Activated B cell treated with CpG ODN at 0.5 μM for 24 hours (primary cell): ENCODE measurements around the gene CNEP1R1. TPM values are rescaled to one million over a fixed set of nuclear protein-coding genes. Genes with fewer than 3 reads are reported as not detected.
"Not testable (repeated sequence)": the region's sequence is repeated elsewhere in the genome, so short reads cannot be mapped to it uniquely, and the experiment has no call there.

Experiments used
- ATAC-seq: fragments of 200-7000 bp; cut with Tn5 transposase; one replicate; pipeline ENCODE4 v1.10.0; 2021; ENCODE audit warnings: low read depth, mild to moderate bottlenecking, moderate library complexity
- CTCF ChIA-PET: fragments of 350-600 bp; sonication (Branson Sonifier 250); formaldehyde crosslinking; loops from one replicate; lab custom pipeline; 2021; ENCODE audit warnings: antibody characterized with exemption; lab: Charles Lee
- POLR2A ChIA-PET: fragments of 350-600 bp; sonication (Branson Sonifier 250); formaldehyde crosslinking; loops from one replicate; lab custom pipeline; 2021; ENCODE audit warnings: antibody characterized with exemption; lab: Charles Lee
- DNase-seq: peaks from one replicate; pipeline ENCODE4 v3.0.0; 2022
- H3K27ac Mint-ChIP-seq: one replicate; pipeline ENCODE4 v1.8.0; 2020; ENCODE audit warnings: mixed read lengths
- H3K27me3 Mint-ChIP-seq: one replicate; pipeline ENCODE4 v1.8.0; 2021; ENCODE audit warnings: mixed read lengths
- H3K36me3 Mint-ChIP-seq: one replicate; pipeline ENCODE4 v1.8.0; 2021; ENCODE audit warnings: low read depth, mixed read lengths
- H3K4me1 Mint-ChIP-seq: one replicate; pipeline ENCODE4 v1.8.0; 2021; ENCODE audit warnings: mixed read lengths
- H3K4me3 Mint-ChIP-seq: one replicate; pipeline ENCODE4 v1.8.0; 2020; ENCODE audit warnings: mild to moderate bottlenecking, mixed read lengths
- H3K9me3 Mint-ChIP-seq: one replicate; pipeline ENCODE4 v1.8.0; 2020; ENCODE audit warnings: mixed read lengths
- intact Hi-C: fragments of 100-400 bp; cut with micrococcal nuclease; formaldehyde crosslinking; loops from one replicate; pipeline ENCODE4 v1.15.1; 2024
- total RNA-seq: library from RNA; stranded (reverse); gene quantifications from 2 replicates; pipeline ENCODE4 v1.2.3, GENCODE V29; 2022
- TF ChIP-seq, protein P1 (sequence below): fragments of 200-600 bp; IDR thresholded peaks from one replicate; pipeline ENCODE4 v1.8.0; 2022; ENCODE audit warnings: antibody characterized with exemption, mild to moderate bottlenecking

Gene CNEP1R1
- total RNA-seq, 1 donor from 2014 or later: 31.0 TPM

- Mint-ChIP-seq H3K4me3 (no peak overlapping the region), H3K27ac (no peak overlapping the region)
Observed at GRCh38 chr16:50012182-50012581, 12.8 kb upstream of the CNEP1R1 start.

DNA sequence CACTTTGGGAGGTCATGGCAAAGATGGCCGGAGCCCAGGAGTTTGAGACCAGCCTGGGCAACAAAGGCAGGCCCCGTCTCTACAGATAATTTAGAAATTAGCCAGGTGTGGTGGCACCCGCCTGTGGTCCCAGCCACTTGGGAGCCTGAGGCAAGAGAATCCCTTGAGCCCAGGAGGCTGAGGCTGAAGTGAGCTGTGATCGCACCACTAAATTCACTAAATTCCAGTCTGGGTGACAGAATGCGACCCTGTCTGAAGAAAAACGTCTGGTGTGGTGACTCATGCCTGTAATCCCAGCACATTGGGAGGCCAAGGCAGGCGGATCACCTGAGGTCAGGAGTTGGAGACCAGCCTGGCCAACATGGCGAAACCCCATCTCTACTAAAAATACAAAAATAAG is 10.8 kb upstream of the CNEP1R1 start:
- CTCF ChIA-PET, H3K4me1 Mint-ChIP-seq, ATAC-seq: not testable (repeated sequence)

More at GRCh38 chr16:50012182-50012581, 12.8 kb upstream of the CNEP1R1 start:
- TF ChIP-seq, protein P1, sequence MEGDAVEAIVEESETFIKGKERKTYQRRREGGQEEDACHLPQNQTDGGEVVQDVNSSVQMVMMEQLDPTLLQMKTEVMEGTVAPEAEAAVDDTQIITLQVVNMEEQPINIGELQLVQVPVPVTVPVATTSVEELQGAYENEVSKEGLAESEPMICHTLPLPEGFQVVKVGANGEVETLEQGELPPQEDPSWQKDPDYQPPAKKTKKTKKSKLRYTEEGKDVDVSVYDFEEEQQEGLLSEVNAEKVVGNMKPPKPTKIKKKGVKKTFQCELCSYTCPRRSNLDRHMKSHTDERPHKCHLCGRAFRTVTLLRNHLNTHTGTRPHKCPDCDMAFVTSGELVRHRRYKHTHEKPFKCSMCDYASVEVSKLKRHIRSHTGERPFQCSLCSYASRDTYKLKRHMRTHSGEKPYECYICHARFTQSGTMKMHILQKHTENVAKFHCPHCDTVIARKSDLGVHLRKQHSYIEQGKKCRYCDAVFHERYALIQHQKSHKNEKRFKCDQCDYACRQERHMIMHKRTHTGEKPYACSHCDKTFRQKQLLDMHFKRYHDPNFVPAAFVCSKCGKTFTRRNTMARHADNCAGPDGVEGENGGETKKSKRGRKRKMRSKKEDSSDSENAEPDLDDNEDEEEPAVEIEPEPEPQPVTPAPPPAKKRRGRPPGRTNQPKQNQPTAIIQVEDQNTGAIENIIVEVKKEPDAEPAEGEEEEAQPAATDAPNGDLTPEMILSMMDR: no peak
- peaks cover 6% of the 10 kb centered on the region for H3K27me3 Mint-ChIP-seq
- ChIA-PET POLR2A (no interaction called here), CTCF (no interaction called here)
- H3K9me3 Mint-ChIP-seq: peaks cover 5% of the 10 kb centered on the region
- H3K4me1 Mint-ChIP-seq: no peaks in the 10 kb centered on the region
- intact Hi-C loops: no loop called here
- ATAC-seq (no peak), DNase-seq (no peak)
- H3K36me3 Mint-ChIP-seq: no peaks in the 10 kb centered on the region

GRCh38 chr16:50015631-50016030 is 9.4 kb upstream of the CNEP1R1 start:
- no peak overlapping the region for H3K4me3 Mint-ChIP-seq
- no peak for ATAC-seq
- H3K9me3 Mint-ChIP-seq: no peaks in the 10 kb centered on the region
- intact Hi-C loops: no loop called here
- DNase-seq: no peak
- H3K36me3 Mint-ChIP-seq: no peaks in the 10 kb centered on the region
- no peak overlapping the region for H3K27ac Mint-ChIP-seq
- ChIA-PET POLR2A (no interaction called here), CTCF (no interaction called here)
- no peaks in the 10 kb centered on the region for H3K4me1 Mint-ChIP-seq
- H3K27me3 Mint-ChIP-seq: peaks cover 4% of the 10 kb centered on the region
- TF ChIP-seq, protein P1: no peak

More for the DNA sequence above, 10.8 kb upstream of the CNEP1R1 start:
- H3K27ac Mint-ChIP-seq, POLR2A ChIA-PET, H3K36me3 Mint-ChIP-seq, H3K27me3 Mint-ChIP-seq, H3K4me3 Mint-ChIP-seq, DNase-seq, H3K9me3 Mint-ChIP-seq, intact Hi-C loops: not testable (repeated sequence)

DNA sequence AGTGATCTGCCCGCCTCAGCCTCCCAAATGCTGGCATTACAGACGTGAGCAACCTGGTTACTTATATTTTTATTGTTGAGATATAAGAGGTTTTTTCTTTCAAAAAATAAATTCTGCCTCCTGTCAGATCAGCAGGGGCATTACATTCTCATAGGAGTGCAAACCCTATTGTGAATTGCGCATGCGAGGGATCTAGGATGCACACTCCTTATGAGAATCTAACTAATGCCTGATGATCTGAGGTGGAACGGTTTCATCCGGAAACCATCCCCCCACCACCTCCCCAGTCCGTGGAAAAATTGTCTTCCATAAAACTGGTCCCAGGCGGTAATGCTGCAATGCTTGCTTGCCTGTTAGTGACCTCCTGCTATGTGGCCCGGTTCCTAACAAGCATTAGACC is 7.5 kb upstream of the CNEP1R1 start:
- no peak overlapping the region for H3K27ac Mint-ChIP-seq
- CTCF ChIA-PET: no interaction called here

DNA sequence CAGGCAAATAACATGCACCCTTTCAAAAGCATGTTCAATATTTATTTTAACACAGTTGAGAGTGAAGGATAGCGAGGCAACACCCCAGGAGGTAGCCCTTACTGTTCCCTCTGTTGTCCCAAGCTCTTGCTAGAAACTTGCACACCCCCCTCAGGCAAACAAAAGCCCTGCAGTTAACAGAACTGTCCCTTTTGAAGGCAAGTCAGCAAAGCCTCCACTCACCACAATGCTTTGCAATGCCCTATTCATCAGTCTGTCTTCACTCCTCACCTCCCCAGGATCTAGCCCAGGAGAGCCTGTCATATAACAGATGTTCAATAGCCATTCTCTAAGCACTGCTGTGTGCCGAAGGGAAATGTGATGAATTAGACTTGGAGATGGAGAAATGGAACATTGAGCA is 3.5 kb upstream of the CNEP1R1 start:
- Mint-ChIP-seq H3K27me3 (peaks cover 8% of the 10 kb centered on the region), H3K4me1 (peaks cover 15% of the 10 kb centered on the region), H3K9me3 (no peaks in the 10 kb centered on the region), H3K4me3 (no peak overlapping the region), H3K36me3 (peaks cover 2% of the 10 kb centered on the region), H3K27ac (no peak overlapping the region)
- intact Hi-C loops: no loop called here
- DNase-seq: no peak
- POLR2A ChIA-PET: no interaction called here
- ATAC-seq: no peak
- TF ChIP-seq, protein P1: no peak
- CTCF ChIA-PET: no interaction called here

More for the DNA sequence above, 7.5 kb upstream of the CNEP1R1 start:
- no peaks in the 10 kb centered on the region for H3K4me1 Mint-ChIP-seq
- H3K36me3 Mint-ChIP-seq: no peaks in the 10 kb centered on the region
- no peaks in the 10 kb centered on the region for H3K9me3 Mint-ChIP-seq
- POLR2A ChIA-PET: no interaction called here
- intact Hi-C loops: no loop called here
- no peak for ATAC-seq
- H3K27me3 Mint-ChIP-seq: peaks cover 8% of the 10 kb centered on the region
- TF ChIP-seq, protein P1: no peak
- no peak for DNase-seq
- no peak overlapping the region for H3K4me3 Mint-ChIP-seq

- H3K27me3 Mint-ChIP-seq: peaks cover 8% of the 10 kb centered on the region
- peaks cover 2% of the 10 kb centered on the region for H3K36me3 Mint-ChIP-seq
- no peak overlapping the region for H3K27ac Mint-ChIP-seq
- H3K4me1 Mint-ChIP-seq: peaks cover 19% of the 10 kb centered on the region
- H3K4me3 Mint-ChIP-seq: no peak overlapping the region
- intact Hi-C loops: loop anchor here (1.0 to 2.0 kb wide), 4 partner anchors 191 to 723 kb away; no protein-coding TSS in a partner anchor
- no peaks in the 10 kb centered on the region for H3K9me3 Mint-ChIP-seq
- DNase-seq (no peak), ATAC-seq (no peak)
- TF ChIP-seq, protein P1: no peak
- POLR2A ChIA-PET: interaction anchor here (0.6 kb wide), 1 partner anchor 120 kb away, joined by 3 read pairs; no protein-coding TSS in a partner anchor
- CTCF ChIA-PET: interaction anchor here (1.2 to 2.5 kb wide), 4 partner anchors 10 to 783 kb away, joined by 3 to 8 read pairs (median 6); no protein-coding TSS in a partner anchor
Observed at GRCh38 chr16:50023641-50024040, 1.4 kb upstream of the CNEP1R1 start.
